GM11168 (cell line): Measurements from ENCODE around the gene ADAM8.

Experiments
- in situ Hi-C: fragments of 300-500 bp; cut with MboI; formaldehyde crosslinking; loops from one replicate; pipeline ENCODE4 v1.12.0; 2022; ENCODE audit warnings: low sequenced_read_pairs; ENCODE audit not compliant: unreplicated experiment

The ADAM8 gene

GRCh38 chr10:133217800-133218589 is 58.7 kb downstream of the ADAM8 start:
- in situ Hi-C loops = no loop called here

- in situ Hi-C loops = no loop called here
These were observed 59.9 kb downstream of the ADAM8 start for GRCh38 chr10:133216776-133217175.

GRCh38 chr10:133215586-133215985 is 61.1 kb downstream of the ADAM8 start:
- in situ Hi-C loops = no loop called here

GRCh38 chr10:133214468-133215410 is 61.9 kb downstream of the ADAM8 start:
- in situ Hi-C loops = no loop called here

GRCh38 chr10:133213641-133214467 is 62.8 kb downstream of the ADAM8 start:
- in situ Hi-C loops = no loop called here

- in situ Hi-C loops = no loop called here
These were observed 63.7 kb downstream of the ADAM8 start for GRCh38 chr10:133212853-133213494.
